GM19240 (cell line): Measurements from ENCODE around the gene ADCY3.

Experiments used
- DNase-seq: peaks from one replicate; pipeline ENCODE4 v3.0.0; 2011; ENCODE audit warnings: low spot score; ENCODE audit not compliant: insufficient read length

ADCY3 gene

DNA sequence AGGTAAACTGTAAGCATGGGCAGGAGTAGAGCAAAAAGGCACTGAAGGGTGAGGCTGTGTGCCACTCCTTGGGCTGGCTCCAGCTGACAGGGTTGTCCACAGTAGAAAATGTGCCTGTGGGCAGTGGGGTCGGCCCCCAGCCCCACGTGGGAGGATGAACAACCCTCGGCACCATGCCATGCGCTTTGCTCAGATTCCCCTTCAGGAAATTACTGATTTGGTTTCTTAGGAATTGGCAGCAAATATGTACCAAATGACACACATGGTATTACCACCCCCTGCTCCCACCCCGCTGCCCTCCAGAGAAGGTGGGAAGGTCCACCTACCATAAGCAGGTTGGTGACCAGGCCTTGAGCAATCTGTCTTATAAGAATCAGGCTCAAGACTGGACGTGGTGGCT lies 13.6 kb downstream of the ADCY3 start:
- no peak for DNase-seq

DNA sequence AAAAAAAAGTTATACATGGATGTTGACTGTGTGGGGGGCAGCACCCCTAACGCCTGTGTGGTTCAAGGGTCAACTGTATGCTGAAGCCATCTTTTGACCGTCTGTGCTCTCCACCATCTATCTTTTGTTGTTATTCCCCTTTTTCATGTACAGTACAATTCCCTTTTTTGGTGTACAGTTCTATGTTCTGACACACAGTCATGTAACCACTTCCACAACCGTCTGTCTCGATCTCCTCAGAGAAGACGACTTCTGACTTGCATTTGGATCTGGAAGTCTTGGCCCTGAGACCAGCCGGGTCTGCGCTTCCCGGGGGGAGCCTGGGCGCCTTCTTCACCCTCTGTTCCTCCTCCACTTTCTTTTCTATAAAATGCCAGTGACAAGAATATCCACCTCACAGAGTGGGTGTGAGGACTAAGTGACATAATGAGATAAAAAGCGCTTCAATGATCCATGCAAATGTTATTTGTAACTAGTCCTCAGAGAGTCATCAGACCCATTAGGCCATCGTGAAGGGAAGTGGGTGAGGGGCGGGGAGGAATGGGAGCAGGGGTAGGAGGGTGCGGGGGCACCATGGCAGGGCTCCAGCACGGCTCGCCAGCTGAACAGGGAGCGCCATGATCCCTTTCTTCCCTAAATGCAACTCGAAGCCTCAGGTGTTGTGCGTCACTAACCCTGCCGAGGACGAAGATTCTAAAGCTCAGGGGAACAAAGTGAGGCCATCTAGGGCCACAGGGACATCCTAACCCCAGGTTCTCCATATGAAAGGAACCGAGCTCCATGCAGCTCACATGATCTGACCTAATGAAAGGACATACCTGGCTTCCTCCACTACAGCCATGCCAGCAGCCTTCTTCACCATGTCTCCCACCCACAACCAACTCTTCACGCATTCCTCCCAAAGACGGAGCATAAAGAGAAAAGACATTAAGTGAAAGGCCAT lies 16.6 kb downstream of the ADCY3 start:
- no peak for DNase-seq

- DNase-seq: no peak
Observed at GRCh38 chr2:24899361-24899910, 20.6 kb downstream of the ADCY3 start.

GRCh38 chr2:24898122-24899109 lies 21.6 kb downstream of the ADCY3 start:
- no peak for DNase-seq

DNA sequence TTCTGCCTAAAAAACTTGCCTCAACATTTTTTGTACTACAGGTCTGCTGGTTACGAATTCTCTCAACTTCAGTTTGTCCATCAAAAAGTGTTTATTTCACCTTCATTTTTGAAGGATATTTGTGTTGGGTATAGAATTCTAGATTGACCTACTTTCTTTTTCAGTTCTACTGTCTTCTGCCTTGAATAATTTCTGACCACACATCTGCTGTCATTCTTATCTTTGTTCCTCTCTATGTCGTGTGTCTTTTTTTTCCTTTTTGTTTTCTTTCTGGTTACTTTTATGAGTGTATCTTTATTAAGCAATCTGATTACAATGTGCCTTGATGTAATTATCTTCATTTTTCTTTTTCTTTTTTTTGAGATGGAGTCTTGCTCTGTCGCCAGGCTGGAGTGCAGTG lies 25.3 kb downstream of the ADCY3 start:
- no peak for DNase-seq

DNA sequence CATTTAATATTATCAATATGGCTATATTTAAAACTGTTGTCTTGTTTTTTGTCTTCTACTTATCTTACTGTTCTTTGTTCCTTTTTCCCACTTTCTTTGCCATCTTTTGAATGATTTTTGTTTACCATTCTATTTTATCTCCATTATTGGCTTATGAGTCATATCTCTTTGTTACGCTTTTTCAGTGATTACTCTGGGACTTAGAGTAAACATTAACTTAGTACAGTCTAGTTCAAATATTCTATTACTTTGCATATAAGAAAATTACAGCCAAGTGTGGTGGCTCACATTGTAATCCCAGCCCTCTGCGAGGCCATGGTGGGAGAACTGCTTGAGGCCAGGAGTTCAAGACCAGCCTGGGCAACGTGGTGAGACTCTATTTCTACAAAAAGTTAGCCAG lies 26.1 kb downstream of the ADCY3 start:
- DNase-seq: no peak

- no peak for DNase-seq
Observed at GRCh38 chr2:24892928-24893327, 27.1 kb downstream of the ADCY3 start.

GRCh38 chr2:24891201-24891600 lies 28.8 kb downstream of the ADCY3 start:
- no peak for DNase-seq

GRCh38 chr2:24889221-24889620 lies 30.8 kb downstream of the ADCY3 start:
- DNase-seq: no peak

GRCh38 chr2:24888177-24888576 lies 31.9 kb downstream of the ADCY3 start:
- DNase-seq: no peak

- DNase-seq: no peak
Observed at GRCh38 chr2:24887307-24887874, 32.6 kb downstream of the ADCY3 start.

DNA sequence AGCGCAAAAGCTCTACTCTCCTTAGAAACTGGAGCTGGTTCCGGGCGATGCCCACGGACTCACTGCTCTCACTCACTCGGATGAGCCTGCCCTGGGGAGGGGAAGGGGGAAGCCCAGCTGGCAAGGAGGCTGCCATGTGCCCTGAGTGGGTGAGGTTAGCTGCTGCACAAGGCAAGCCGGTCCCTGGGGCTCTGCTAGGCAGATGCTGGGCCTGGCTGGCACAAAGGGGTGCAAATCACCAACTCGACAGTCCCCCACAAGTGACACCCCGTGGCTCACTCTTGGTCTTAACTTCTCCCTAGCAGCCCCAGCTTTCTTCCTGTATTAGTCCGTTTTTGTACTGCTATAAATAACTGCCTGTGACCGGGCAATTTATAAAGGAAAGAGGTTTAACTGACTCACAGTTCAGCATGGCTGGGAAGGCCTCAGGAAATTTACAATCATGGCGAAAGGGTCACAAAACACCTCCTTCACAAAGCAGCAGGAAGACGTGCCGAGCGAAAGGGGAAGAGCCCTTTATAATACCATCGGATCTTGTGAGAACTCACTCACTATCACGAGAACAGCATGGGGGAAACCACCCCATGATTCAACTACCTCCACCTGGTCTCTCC lies 33.2 kb downstream of the ADCY3 start:
- DNase-seq: no peak

GRCh38 chr2:24886126-24886501 lies 33.9 kb downstream of the ADCY3 start:
- no peak for DNase-seq

GRCh38 chr2:24885221-24886125 lies 34.6 kb downstream of the ADCY3 start:
- no peak for DNase-seq

DNA sequence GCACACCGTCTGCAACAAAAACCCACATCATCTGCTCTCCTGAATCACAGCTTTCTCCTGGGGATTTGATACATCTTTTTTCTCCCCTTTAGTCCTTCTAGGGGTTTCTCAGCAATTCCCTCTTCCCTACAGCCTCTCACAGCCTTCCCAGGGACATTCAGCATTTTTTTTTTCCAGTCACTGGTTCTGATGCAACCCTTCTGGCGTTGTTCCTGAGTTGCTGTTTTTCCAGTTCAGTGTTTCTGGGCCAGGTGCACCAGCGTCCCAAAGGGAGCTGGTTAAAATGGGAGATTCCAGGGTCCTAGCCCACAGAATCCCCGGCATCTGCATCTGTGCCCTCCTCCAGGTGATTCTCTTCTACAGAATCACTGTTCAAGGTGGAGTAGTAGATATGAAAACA lies 36.1 kb downstream of the ADCY3 start:
- DNase-seq: no peak

GRCh38 chr2:24881623-24882022 lies 38.4 kb downstream of the ADCY3 start:
- DNase-seq: no peak

- DNase-seq: no peak
Observed at GRCh38 chr2:24881158-24881557, 38.9 kb downstream of the ADCY3 start.

DNA sequence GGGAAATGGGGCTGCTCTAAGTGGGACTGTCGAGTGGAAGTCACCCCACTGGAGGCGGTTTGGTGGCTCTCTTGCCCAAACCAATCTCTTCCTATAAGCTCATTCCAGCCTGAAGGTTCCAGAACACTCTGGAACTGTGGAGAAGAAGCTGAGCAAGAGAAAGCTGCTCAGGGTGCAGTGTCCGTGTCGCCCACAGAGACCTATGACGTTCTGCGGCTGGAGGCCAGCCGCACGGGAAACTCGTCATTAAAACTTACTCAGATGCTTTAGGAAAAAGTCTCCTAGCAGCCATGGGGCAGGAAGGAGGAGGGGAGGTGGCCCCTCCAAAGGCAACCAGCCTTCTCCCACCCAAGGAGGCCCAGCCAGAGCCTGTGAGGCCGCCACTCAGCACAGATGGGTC lies 41.7 kb downstream of the ADCY3 start:
- no peak for DNase-seq

- DNase-seq: no peak
Observed at GRCh38 chr2:24877646-24878045, 42.4 kb downstream of the ADCY3 start.

DNA sequence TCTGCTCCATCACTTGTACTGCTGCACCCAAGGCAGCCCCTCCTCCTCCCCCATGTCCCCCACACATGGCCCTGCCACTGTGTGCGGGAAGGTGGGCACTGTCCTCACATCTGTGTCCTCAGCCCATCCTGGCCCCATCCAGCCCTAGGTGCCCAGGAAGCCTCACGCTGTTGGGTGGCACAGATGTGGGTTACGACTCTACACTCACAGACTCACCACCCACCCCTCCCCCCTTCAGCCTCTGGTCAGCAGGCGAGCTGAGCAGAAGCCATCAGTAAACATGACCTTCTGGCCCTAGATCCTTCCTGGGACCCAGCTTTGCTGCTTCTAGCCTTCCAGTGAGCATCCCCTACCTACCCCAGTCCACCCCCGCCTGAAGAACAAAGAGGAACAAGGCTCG lies 43.0 kb downstream of the ADCY3 start:
- no peak for DNase-seq
